Measurements from ENCODE around the gene JPH2. TPM values are rescaled to one million over a fixed set of nuclear protein-coding genes. Genes with fewer than 3 reads are reported as not detected.

JPH2 gene
- total and polyA plus RNA-seq, 2 experiments from 2014 or later: 0.16 to 1.1 TPM

DNA sequence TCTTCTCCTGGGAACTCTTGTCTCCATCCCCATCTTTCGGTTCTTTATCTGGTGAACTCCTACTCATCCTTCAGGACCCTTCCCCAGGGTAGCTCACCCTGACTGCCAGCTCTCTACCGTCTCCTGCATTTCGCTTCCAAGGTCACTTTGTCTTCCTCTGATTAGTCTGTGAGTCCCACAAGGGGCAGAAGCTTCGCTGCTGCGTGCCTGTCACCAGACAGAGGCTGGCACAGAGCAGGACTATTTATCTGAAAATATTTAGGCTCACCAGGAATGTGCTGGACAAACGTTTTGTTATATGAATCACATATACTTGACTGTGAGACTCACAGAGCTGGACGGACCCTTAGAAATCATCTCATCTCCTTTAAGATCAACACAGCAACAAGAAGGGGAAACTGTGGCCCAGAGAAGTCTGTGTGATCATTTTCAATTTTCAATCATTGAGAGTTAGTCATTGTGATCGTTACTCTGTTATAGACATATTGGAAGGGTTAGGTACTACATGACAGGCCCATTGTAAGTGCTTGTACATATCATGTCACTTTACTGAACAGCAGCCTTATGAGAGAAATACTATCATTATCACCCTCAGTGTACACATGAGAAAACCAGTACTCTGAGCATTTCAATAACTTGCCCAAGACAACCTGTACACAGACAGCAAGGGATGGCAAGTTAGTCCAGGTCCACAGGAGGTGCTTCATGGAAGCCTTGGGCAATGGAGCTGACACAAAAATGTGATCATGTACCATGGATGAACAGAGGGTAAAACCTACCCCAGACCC is 51.4 kb downstream of the JPH2 start:
- Histone ChIP-seq H3K79me2 (replicated peaks; ENCODE audit: insufficient read depth) (no peaks in the 10 kb centered on the region), H3K4me2 (no peak overlapping the region), H3K9me2 (ENCODE audit: insufficient read depth) (no peaks in the 10 kb centered on the region), H3F3A (replicated peaks; ENCODE audit: low read depth) (no peaks in the 10 kb centered on the region), H3K4me3 (no peak overlapping the region), H3K36me3 (ENCODE audit: insufficient read depth) (no peaks in the 10 kb centered on the region), H3K4me1 (ENCODE audit: insufficient read depth) (peaks cover 4% of the 10 kb centered on the region; the same call in 1 of the 2 replicates), H3K27me3 (ENCODE audit: insufficient read depth) (no peaks in the 10 kb centered on the region), H4K20me1 (replicated peaks; ENCODE audit: insufficient read depth) (no peaks in the 10 kb centered on the region), H3K27ac (ENCODE audit: low read depth) (no peak overlapping the region), H2AFZ (no peak overlapping the region)
- Mint-ChIP-seq H3K4me1 (peaks cover 6% of the 10 kb centered on the region; the same call in 2 of the 3 replicates), H3K27me3 (ENCODE audit: insufficient read depth, low read depth, poor library complexity) (peaks cover 7% of the 10 kb centered on the region), H3K27ac (no peak overlapping the region), H3K36me3 (ENCODE audit: low read depth) (no peaks in the 10 kb centered on the region), H3K9me3 (no peaks in the 10 kb centered on the region), H3K4me3 (no peak overlapping the region)
- DNase-seq (ENCODE audit: low spot score) (no peak), ATAC-seq (no peak)
- TF ChIP-seq, protein P1, sequence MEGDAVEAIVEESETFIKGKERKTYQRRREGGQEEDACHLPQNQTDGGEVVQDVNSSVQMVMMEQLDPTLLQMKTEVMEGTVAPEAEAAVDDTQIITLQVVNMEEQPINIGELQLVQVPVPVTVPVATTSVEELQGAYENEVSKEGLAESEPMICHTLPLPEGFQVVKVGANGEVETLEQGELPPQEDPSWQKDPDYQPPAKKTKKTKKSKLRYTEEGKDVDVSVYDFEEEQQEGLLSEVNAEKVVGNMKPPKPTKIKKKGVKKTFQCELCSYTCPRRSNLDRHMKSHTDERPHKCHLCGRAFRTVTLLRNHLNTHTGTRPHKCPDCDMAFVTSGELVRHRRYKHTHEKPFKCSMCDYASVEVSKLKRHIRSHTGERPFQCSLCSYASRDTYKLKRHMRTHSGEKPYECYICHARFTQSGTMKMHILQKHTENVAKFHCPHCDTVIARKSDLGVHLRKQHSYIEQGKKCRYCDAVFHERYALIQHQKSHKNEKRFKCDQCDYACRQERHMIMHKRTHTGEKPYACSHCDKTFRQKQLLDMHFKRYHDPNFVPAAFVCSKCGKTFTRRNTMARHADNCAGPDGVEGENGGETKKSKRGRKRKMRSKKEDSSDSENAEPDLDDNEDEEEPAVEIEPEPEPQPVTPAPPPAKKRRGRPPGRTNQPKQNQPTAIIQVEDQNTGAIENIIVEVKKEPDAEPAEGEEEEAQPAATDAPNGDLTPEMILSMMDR (conservative IDR thresholded peaks at IDR 0.05; ENCODE audit: low read depth in 2 of 2): no peak
- TF ChIP-seq EZH2phosphoT487 (IDR thresholded peaks at IDR 0.05; ENCODE audit: unreplicated experiment) (no peak), NANOG (IDR thresholded peaks at IDR 0.05; ENCODE audit: borderline replicate concordance) (no peak), STAT1 (IDR thresholded peaks at IDR 0.05; ENCODE audit: unreplicated experiment) (no peak), CREB1 (CRISPR knock-in tag; IDR thresholded peaks at IDR 0.05; ENCODE audit: low read depth) (no peak), POLR2AphosphoS5 (IDR thresholded peaks at IDR 0.05; ENCODE audit: low read depth) (no peak), ZNF114 (CRISPR knock-in tag; IDR thresholded peaks at IDR 0.05) (no peak), EZH2 (IDR thresholded peaks at IDR 0.05; ENCODE audit: low read depth, unreplicated experiment) (no peak), JUNB (IDR thresholded peaks at IDR 0.05; ENCODE audit: unreplicated experiment) (no peak), ZNF331 (CRISPR knock-in tag; IDR thresholded peaks at IDR 0.05; ENCODE audit: low read depth) (no peak)
- TF ChIP-seq, protein P2, sequence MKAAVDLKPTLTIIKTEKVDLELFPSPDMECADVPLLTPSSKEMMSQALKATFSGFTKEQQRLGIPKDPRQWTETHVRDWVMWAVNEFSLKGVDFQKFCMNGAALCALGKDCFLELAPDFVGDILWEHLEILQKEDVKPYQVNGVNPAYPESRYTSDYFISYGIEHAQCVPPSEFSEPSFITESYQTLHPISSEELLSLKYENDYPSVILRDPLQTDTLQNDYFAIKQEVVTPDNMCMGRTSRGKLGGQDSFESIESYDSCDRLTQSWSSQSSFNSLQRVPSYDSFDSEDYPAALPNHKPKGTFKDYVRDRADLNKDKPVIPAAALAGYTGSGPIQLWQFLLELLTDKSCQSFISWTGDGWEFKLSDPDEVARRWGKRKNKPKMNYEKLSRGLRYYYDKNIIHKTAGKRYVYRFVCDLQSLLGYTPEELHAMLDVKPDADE (IDR thresholded peaks at IDR 0.05): no peak
- TF ChIP-seq, protein P3, sequence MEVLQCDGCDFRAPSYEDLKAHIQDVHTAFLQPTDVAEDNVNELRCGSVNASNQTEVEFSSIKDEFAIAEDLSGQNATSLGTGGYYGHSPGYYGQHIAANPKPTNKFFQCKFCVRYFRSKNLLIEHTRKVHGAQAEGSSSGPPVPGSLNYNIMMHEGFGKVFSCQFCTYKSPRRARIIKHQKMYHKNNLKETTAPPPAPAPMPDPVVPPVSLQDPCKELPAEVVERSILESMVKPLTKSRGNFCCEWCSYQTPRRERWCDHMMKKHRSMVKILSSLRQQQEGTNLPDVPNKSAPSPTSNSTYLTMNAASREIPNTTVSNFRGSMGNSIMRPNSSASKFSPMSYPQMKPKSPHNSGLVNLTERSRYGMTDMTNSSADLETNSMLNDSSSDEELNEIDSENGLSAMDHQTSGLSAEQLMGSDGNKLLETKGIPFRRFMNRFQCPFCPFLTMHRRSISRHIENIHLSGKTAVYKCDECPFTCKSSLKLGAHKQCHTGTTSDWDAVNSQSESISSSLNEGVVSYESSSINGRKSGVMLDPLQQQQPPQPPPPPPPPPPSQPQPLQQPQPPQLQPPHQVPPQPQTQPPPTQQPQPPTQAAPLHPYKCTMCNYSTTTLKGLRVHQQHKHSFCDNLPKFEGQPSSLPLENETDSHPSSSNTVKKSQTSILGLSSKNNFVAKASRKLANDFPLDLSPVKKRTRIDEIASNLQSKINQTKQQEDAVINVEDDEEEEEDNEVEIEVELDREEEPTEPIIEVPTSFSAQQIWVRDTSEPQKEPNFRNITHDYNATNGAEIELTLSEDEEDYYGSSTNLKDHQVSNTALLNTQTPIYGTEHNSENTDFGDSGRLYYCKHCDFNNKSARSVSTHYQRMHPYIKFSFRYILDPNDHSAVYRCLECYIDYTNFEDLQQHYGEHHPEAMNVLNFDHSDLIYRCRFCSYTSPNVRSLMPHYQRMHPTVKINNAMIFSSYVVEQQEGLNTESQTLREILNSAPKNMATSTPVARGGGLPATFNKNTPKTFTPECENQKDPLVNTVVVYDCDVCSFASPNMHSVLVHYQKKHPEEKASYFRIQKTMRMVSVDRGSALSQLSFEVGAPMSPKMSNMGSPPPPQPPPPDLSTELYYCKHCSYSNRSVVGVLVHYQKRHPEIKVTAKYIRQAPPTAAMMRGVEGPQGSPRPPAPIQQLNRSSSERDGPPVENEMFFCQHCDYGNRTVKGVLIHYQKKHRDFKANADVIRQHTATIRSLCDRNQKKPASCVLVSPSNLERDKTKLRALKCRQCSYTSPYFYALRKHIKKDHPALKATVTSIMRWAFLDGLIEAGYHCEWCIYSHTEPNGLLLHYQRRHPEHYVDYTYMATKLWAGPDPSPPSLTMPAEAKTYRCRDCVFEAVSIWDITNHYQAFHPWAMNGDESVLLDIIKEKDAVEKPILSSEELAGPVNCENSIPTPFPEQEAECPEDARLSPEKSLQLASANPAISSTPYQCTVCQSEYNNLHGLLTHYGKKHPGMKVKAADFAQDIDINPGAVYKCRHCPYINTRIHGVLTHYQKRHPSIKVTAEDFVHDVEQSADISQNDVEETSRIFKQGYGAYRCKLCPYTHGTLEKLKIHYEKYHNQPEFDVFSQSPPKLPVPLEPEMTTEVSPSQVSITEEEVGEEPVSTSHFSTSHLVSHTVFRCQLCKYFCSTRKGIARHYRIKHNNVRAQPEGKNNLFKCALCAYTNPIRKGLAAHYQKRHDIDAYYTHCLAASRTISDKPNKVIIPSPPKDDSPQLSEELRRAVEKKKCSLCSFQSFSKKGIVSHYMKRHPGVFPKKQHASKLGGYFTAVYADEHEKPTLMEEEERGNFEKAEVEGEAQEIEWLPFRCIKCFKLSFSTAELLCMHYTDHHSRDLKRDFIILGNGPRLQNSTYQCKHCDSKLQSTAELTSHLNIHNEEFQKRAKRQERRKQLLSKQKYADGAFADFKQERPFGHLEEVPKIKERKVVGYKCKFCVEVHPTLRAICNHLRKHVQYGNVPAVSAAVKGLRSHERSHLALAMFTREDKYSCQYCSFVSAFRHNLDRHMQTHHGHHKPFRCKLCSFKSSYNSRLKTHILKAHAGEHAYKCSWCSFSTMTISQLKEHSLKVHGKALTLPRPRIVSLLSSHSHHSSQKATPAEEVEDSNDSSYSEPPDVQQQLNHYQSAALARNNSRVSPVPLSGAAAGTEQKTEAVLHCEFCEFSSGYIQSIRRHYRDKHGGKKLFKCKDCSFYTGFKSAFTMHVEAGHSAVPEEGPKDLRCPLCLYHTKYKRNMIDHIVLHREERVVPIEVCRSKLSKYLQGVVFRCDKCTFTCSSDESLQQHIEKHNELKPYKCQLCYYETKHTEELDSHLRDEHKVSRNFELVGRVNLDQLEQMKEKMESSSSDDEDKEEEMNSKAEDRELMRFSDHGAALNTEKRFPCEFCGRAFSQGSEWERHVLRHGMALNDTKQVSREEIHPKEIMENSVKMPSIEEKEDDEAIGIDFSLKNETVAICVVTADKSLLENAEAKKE (CRISPR knock-in tag; IDR thresholded peaks at IDR 0.05): no peak

Measured in GM23338 (cell line).